GM19452 (cell line): Measurements from ENCODE around the gene PIP4K2A.
"Not testable (repeated sequence)": the region's sequence is repeated elsewhere in the genome, so short reads cannot be mapped to it uniquely, and the experiment has no call there.

Source experiments
- ATAC-seq: cut with Tn5 transposase; IDR thresholded peaks from one replicate; pipeline ENCODE4 v1.9.1; 2021; ENCODE audit not compliant: unreplicated experiment

The PIP4K2A gene

GRCh38 chr10:22719406-22720042, 5.1 kb upstream of the PIP4K2A start:
- ATAC-seq, result no peak

GRCh38 chr10:22718659-22719058, 4.3 kb upstream of the PIP4K2A start:
- not testable (repeated sequence) for ATAC-seq

GRCh38 chr10:22717728-22718127, 3.4 kb upstream of the PIP4K2A start:
- no peak for ATAC-seq

- ATAC-seq, result no peak
Measured at GRCh38 chr10:22716943-22717342, 2.6 kb upstream of the PIP4K2A start.

- no peak for ATAC-seq
Measured at GRCh38 chr10:22715290-22715625, 880 bp upstream of the PIP4K2A start.

- ATAC-seq, result peak; percentile 20
Measured at GRCh38 chr10:22713853-22714478, 412 bp downstream of the PIP4K2A start.

- peak; percentile 17 for ATAC-seq
Measured at GRCh38 chr10:22712956-22713852, 1.2 kb downstream of the PIP4K2A start.

- no peak for ATAC-seq
Measured at GRCh38 chr10:22712211-22712955, 2.0 kb downstream of the PIP4K2A start.

- no peak for ATAC-seq
Measured at GRCh38 chr10:22711373-22711772, 3.0 kb downstream of the PIP4K2A start.

- ATAC-seq, result no peak
Measured at GRCh38 chr10:22710139-22710745, 4.1 kb downstream of the PIP4K2A start.

- ATAC-seq, result no peak
Measured at GRCh38 chr10:22708772-22709171, 5.6 kb downstream of the PIP4K2A start.

- no peak for ATAC-seq
Measured at GRCh38 chr10:22705527-22705926, 8.9 kb downstream of the PIP4K2A start.

- no peak for ATAC-seq
Measured at GRCh38 chr10:22704942-22705341, 9.4 kb downstream of the PIP4K2A start.

- ATAC-seq, result no peak
Measured at GRCh38 chr10:22704471-22704911, 9.9 kb downstream of the PIP4K2A start.

GRCh38 chr10:22702348-22702747, 12.0 kb downstream of the PIP4K2A start:
- ATAC-seq, result no peak

GRCh38 chr10:22701132-22701826, 13.1 kb downstream of the PIP4K2A start:
- no peak for ATAC-seq

- no peak for ATAC-seq
Measured at GRCh38 chr10:22700489-22700888, 13.9 kb downstream of the PIP4K2A start.

- no peak for ATAC-seq
Measured at GRCh38 chr10:22699976-22700375, 14.4 kb downstream of the PIP4K2A start.

- no peak for ATAC-seq
Measured at GRCh38 chr10:22698941-22699440, 15.4 kb downstream of the PIP4K2A start.

- no peak for ATAC-seq
Measured at GRCh38 chr10:22697800-22698199, 16.6 kb downstream of the PIP4K2A start.
